HT-29 (cell line): ENCODE data around the gene ZMYND11. TPM values are rescaled to one million over a fixed set of nuclear protein-coding genes. Genes with fewer than 3 reads are reported as not detected.

ENCODE experiments used
- DNase-seq: peaks from one replicate; pipeline ENCODE4 v3.0.0-alpha.2; 2015; ENCODE audit warnings: low spot score
- total RNA-seq: library from RNA; depleted of rRNA; stranded (reverse); fragments of >200 nt; shearing (Covaris generic); gene quantifications from 2 replicates; pipeline ENCODE4 v1.2.3, GENCODE V29; 2014; rRNA removed

The ZMYND11 gene
- total RNA-seq, result 20.9 and 24.2 TPM in 2 replicates

GRCh38 chr10:135132-135600 is at the start of gene ZMYND11:
ZMYND11 (plus strand) TSS chr10:135455; CDS start chr10:180013, 44,558 bp downstream.
- peak; percentile 39 for DNase-seq

- DNase-seq, result no peak
Observed at GRCh38 chr10:86031-86430, 49.2 kb upstream of the ZMYND11 start.

- peak; percentile 7 for DNase-seq
Observed at GRCh38 chr10:87177-88080, 47.8 kb upstream of the ZMYND11 start.

GRCh38 chr10:88253-88652 is 47.0 kb upstream of the ZMYND11 start:
- peak; percentile 20 for DNase-seq

- no peak for DNase-seq
Observed at GRCh38 chr10:89248-89647, 46.0 kb upstream of the ZMYND11 start.

GRCh38 chr10:90161-90560 is 45.1 kb upstream of the ZMYND11 start:
- DNase-seq, result no peak

GRCh38 chr10:91313-91712 is 43.9 kb upstream of the ZMYND11 start:
- DNase-seq, result no peak

- no peak for DNase-seq
Observed at GRCh38 chr10:92153-92552, 43.1 kb upstream of the ZMYND11 start.

- peak; percentile 62 for DNase-seq
Observed at GRCh38 chr10:92846-93245, 42.4 kb upstream of the ZMYND11 start.

- DNase-seq, result no peak
Observed at GRCh38 chr10:94613-95012, 40.6 kb upstream of the ZMYND11 start.

GRCh38 chr10:95356-96115 is 39.7 kb upstream of the ZMYND11 start:
- no peak for DNase-seq

- DNase-seq, result no peak
Observed at GRCh38 chr10:96466-96865, 38.8 kb upstream of the ZMYND11 start.

- DNase-seq, result no peak
Observed at GRCh38 chr10:104416-104815, 30.8 kb upstream of the ZMYND11 start.

GRCh38 chr10:104862-105565 is 30.2 kb upstream of the ZMYND11 start:
- no peak for DNase-seq

GRCh38 chr10:105806-106205 is 29.4 kb upstream of the ZMYND11 start:
- no peak for DNase-seq

- no peak for DNase-seq
Observed at GRCh38 chr10:106740-107139, 28.5 kb upstream of the ZMYND11 start.

GRCh38 chr10:112246-112645 is 23.0 kb upstream of the ZMYND11 start:
- peak; percentile 35 for DNase-seq

GRCh38 chr10:124874-125273 is 10.4 kb upstream of the ZMYND11 start:
- DNase-seq, result no peak

- DNase-seq, result no peak
Observed at GRCh38 chr10:127612-128432, 7.4 kb upstream of the ZMYND11 start.

GRCh38 chr10:129810-130209 is 5.4 kb upstream of the ZMYND11 start:
- DNase-seq, result no peak
